Epithelial cell of esophagus (primary cell): ENCODE results near the gene EPSTI1.

Experiments used
- DNase-seq: peaks from one replicate; pipeline ENCODE4 v3.0.0; 2010; ENCODE audit warnings: low read depth
- H3K4me3 ChIP-seq: 2 replicates; pipeline ENCODE4 v1.5.1; 2011; ENCODE audit warnings: mild to moderate bottlenecking, low read length, control low read depth
- CTCF ChIP-seq: IDR thresholded peaks from 2 replicates; pipeline ENCODE4 v1.5.1; 2011; ENCODE audit warnings: low read depth, mild to moderate bottlenecking, low read length, control low read depth, inconsistent platforms; ENCODE audit not compliant: insufficient read depth; ENCODE audit errors: missing control alignments

Gene EPSTI1

GRCh38 chr13:42984691-42985090 is 7.3 kb downstream of the EPSTI1 start:
- DNase-seq, result no peak
- TF ChIP-seq CTCF, result no peak
- H3K4me3 ChIP-seq, result no peak overlapping the region

- DNase-seq, result peak; percentile 43
- no peak for TF ChIP-seq CTCF
- no peak overlapping the region for H3K4me3 ChIP-seq
These were observed 8.0 kb downstream of the EPSTI1 start for GRCh38 chr13:42984026-42984425.

GRCh38 chr13:42981853-42982252 is 10.2 kb downstream of the EPSTI1 start:
- TF ChIP-seq CTCF, result no peak
- peak; percentile 91 for DNase-seq
- no peak overlapping the region for H3K4me3 ChIP-seq

GRCh38 chr13:42981317-42981716 is 10.7 kb downstream of the EPSTI1 start:
- no peak for TF ChIP-seq CTCF
- DNase-seq, result no peak
- no peak overlapping the region for H3K4me3 ChIP-seq

- no peak for DNase-seq
- no peak for TF ChIP-seq CTCF
- H3K4me3 ChIP-seq, result no peak overlapping the region
These were observed 14.8 kb downstream of the EPSTI1 start for GRCh38 chr13:42977219-42977659.

GRCh38 chr13:42976066-42976465 is 16.0 kb downstream of the EPSTI1 start:
- H3K4me3 ChIP-seq, result no peak overlapping the region
- DNase-seq, result no peak
- TF ChIP-seq CTCF, result no peak

GRCh38 chr13:42973581-42973980 is 18.5 kb downstream of the EPSTI1 start:
- peak; percentile 54 for DNase-seq
- no peak overlapping the region for H3K4me3 ChIP-seq
- no peak for TF ChIP-seq CTCF
